ENCODE results near the gene ICA1L.

- TF ChIP-seq POLR2A (IDR thresholded peaks at IDR 0.05; ENCODE audit: low read depth, low read length) (no peak), POLR2AphosphoS5 (IDR thresholded peaks at IDR 0.05; ENCODE audit: low read depth, low read length) (no peak), TAF1 (IDR thresholded peaks at IDR 0.05; ENCODE audit: low read depth, low read length) (no peak), SPI1 (IDR thresholded peaks at IDR 0.05; ENCODE audit: low read depth, low read length) (0 out of 2 replicates have a peak, but pooled peaks have one; percentile 11), PAX5 (IDR thresholded peaks at IDR 0.05; ENCODE audit: insufficient read depth, low read length, severe bottlenecking) (no peak)
Measured at GRCh38 chr2:202780514-202781021, 91.0 kb downstream of the ICA1L start.

All from GM12891 (cell line).